GM23338 (cell line): ENCODE data around the gene OLFM1.

Experiments
- CREB1 ChIP-seq: fragments of 250-450 bp; sonication (Bioruptor Pico); IDR thresholded peaks from 2 replicates; pipeline ENCODE4 v1.5.0; 2020; ENCODE audit warnings: low read depth, mild to moderate bottlenecking, moderate library complexity
- CTCF ChIP-seq, 2 experiments: fragments of 200-600 bp in 1 of 2; sonication (generic) in 1 of 2; conservative IDR thresholded peaks; 2 replicates each; pipeline versions ENCODE4 v1.5.1 to v1.6.1; 2016 to 2017; ENCODE audit warnings: antibody characterized with exemption in 2 of 2, low read depth in 2 of 2, mild to moderate bottlenecking in 2 of 2, moderate library complexity in 1 of 2
- ETS1 ChIP-seq: IDR thresholded peaks from 2 replicates; pipeline ENCODE4 v1.6.1; 2016; ENCODE audit warnings: antibody characterized with exemption
- EZH2 ChIP-seq: fragments of 200-600 bp; sonication (generic); IDR thresholded peaks from one replicate; pipeline ENCODE4 v1.8.0; 2017; ENCODE audit warnings: antibody characterized with exemption, mild to moderate bottlenecking, low read depth; ENCODE audit not compliant: unreplicated experiment
- EZH2phosphoT487 ChIP-seq: fragments of 200-600 bp; sonication (generic); IDR thresholded peaks from one replicate; pipeline ENCODE4 v1.8.1; 2018; ENCODE audit warnings: antibody characterized with exemption; ENCODE audit not compliant: unreplicated experiment
- JUNB ChIP-seq: IDR thresholded peaks from one replicate; pipeline ENCODE4 v1.6.1; 2016; ENCODE audit warnings: antibody characterized with exemption; ENCODE audit not compliant: unreplicated experiment
- NANOG ChIP-seq: IDR thresholded peaks from 2 replicates; pipeline ENCODE4 v1.6.1; 2016; ENCODE audit warnings: antibody characterized with exemption, borderline replicate concordance
- POLR2AphosphoS5 ChIP-seq: IDR thresholded peaks from 2 replicates; pipeline ENCODE4 v1.6.1; 2016; ENCODE audit warnings: antibody characterized with exemption, low read depth
- REST ChIP-seq: IDR thresholded peaks from one replicate; pipeline ENCODE4 v1.6.1; 2018; ENCODE audit warnings: antibody characterized with exemption; ENCODE audit not compliant: unreplicated experiment
- STAT1 ChIP-seq: IDR thresholded peaks from one replicate; pipeline ENCODE4 v1.6.1; 2016; ENCODE audit warnings: antibody characterized with exemption; ENCODE audit not compliant: unreplicated experiment
- ZNF114 ChIP-seq: fragments of 250-450 bp; sonication (Bioruptor Pico); IDR thresholded peaks from 2 replicates; pipeline ENCODE4 v1.5.0; 2020; ENCODE audit warnings: mild to moderate bottlenecking, moderate library complexity
- ZNF331 ChIP-seq: fragments of 250-450 bp; sonication (Bioruptor Pico); IDR thresholded peaks from 2 replicates; pipeline ENCODE4 v1.5.0; 2020; ENCODE audit warnings: low read depth, mild to moderate bottlenecking, moderate library complexity

GRCh38 chr9:135167356-135167755 lies 79.9 kb downstream of the OLFM1 start:
- TF ChIP-seq CTCF (conservative IDR thresholded peaks at IDR 0.05; ENCODE audit: low read depth in 2 of 2) (no peak), POLR2AphosphoS5 (no peak), EZH2 (no peak), REST (no peak), NANOG (no peak), ZNF331 (CRISPR knock-in tag) (no peak), ZNF114 (CRISPR knock-in tag) (no peak), CREB1 (CRISPR knock-in tag) (no peak), JUNB (no peak), EZH2phosphoT487 (no peak), STAT1 (no peak), ETS1 (no peak)
